Mesothelial cell of epicardium (in vitro differentiated cells): Measurements from ENCODE around the gene CELF2. TPM values are rescaled to one million over a fixed set of nuclear protein-coding genes. Genes with fewer than 3 reads are reported as not detected.

Experiments used
- DNase-seq, 2 experiments: peaks; one replicate each; pipeline ENCODE4 v3.0.0; 2021; ENCODE audit warnings: low spot score in 2 of 2; ENCODE audit not compliant: unreplicated experiment in 2 of 2
- H3K27ac Mint-ChIP-seq: 2 replicates; pipeline ENCODE4 v1.8.0; 2021; ENCODE audit warnings: mixed read lengths
- H3K27me3 Mint-ChIP-seq: 2 replicates; pipeline ENCODE4 v1.8.0; 2021; ENCODE audit warnings: low read depth, mixed read lengths
- H3K36me3 Mint-ChIP-seq: 2 replicates; pipeline ENCODE4 v1.8.0; 2021; ENCODE audit warnings: mixed read lengths
- H3K4me1 Mint-ChIP-seq: 2 replicates; pipeline ENCODE4 v1.8.0; 2021; ENCODE audit warnings: mixed read lengths
- H3K4me3 Mint-ChIP-seq: 2 replicates; pipeline ENCODE4 v1.8.0; 2021; ENCODE audit warnings: mild to moderate bottlenecking, moderate library complexity, mixed read lengths
- H3K9me3 Mint-ChIP-seq: 2 replicates; pipeline ENCODE4 v1.8.0; 2021; ENCODE audit warnings: mixed read lengths
- CTCF ChIP-seq: fragments of 200-600 bp; sonication (generic); IDR thresholded peaks from one replicate; pipeline ENCODE4 v1.5.0; 2021; ENCODE audit warnings: antibody characterized with exemption; ENCODE audit not compliant: unreplicated experiment
- total RNA-seq: library from RNA; stranded (reverse); gene quantifications from 3 replicates; pipeline ENCODE4 v1.2.1, GENCODE V29; 2021

CELF2 gene
- total RNA-seq, 1 donor from 2014 or later, result 24.0 TPM

DNA sequence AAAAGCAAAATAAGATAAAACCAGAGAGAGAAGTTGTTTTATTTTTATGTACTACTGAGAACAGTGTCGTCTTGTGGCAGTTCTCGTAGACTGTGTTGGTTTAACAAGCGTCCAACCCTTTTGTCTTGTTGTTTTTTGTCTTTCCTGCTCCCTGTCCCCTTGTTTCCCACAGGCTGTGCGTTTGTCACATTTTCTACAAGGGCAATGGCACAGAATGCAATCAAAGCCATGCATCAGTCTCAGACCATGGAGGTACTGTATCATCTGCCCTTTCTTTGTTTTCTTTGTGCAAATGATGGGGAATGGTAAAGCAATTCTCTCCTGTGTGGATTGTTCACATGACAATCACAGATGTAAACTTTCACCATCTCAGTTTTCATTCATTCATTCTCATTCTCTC lies 248.8 kb downstream of the CELF2 start:
- H3K27ac Mint-ChIP-seq, result no peak overlapping the region
- peaks cover 47% of the 10 kb centered on the region for H3K27me3 Mint-ChIP-seq
- peaks cover 38% of the 10 kb centered on the region for H3K4me1 Mint-ChIP-seq
- no peak overlapping the region for H3K4me3 Mint-ChIP-seq
- no peaks in the 10 kb centered on the region for H3K36me3 Mint-ChIP-seq
- TF ChIP-seq CTCF, result no peak
- H3K9me3 Mint-ChIP-seq, result no peaks in the 10 kb centered on the region
- no peak for DNase-seq

DNA sequence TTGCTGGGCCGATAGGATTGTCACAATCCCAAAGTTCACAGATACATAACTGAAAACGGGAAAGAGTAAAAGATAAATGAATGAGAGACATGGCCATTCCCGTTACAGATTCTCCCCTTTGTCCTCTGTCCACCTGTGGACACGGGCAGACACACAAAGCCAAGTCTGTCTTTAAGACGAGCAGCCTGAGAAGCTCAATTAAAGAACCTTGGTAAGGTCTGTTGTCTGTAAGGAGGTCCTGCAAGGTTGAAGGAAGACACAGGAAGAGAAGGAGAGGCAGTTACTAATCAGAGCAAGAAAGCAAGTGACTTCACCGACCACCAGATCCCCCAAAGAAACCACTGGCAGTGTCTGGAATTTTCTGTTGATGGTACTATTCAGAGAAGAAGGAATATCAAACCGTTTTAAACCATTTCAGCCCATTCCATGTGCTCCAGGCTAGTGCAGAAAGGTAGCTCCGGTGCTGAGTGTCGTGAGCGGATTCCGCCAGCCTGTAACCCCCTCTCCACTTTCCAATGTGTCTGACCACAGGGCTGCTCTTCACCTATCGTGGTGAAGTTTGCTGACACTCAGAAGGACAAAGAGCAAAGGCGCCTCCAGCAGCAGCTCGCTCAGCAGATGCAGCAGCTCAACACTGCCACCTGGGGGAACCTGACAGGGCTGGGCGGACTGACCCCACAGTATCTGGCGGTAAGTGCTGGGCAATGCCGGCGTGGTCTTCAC lies 252.6 kb downstream of the CELF2 start:
- H3K4me1 Mint-ChIP-seq, result peaks cover 15% of the 10 kb centered on the region
- no peak overlapping the region for H3K27ac Mint-ChIP-seq
- no peaks in the 10 kb centered on the region for H3K36me3 Mint-ChIP-seq
- peaks cover 59% of the 10 kb centered on the region for H3K27me3 Mint-ChIP-seq
- no peaks in the 10 kb centered on the region for H3K9me3 Mint-ChIP-seq
- peak; percentile 87 for TF ChIP-seq CTCF
- DNase-seq, result peak; percentile 66 to 84
- H3K4me3 Mint-ChIP-seq, result no peak overlapping the region

DNA sequence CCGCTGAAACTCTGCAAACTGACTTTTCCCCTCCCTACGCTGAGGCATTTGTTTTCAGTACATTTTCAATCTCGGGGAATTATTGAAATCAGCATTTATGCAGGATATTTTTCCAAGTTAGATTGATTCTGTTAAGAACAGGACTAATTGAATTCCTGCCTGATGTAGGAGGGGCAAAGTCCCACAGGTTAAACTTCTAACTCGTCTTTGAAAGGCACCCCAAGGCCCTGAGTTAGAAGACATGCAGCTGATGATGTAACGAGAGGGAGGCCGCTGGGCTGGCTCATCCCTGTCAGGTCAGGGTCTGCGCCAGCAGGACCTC lies 253.1 kb downstream of the CELF2 start:
- peaks cover 19% of the 10 kb centered on the region for H3K4me1 Mint-ChIP-seq
- no peaks in the 10 kb centered on the region for H3K9me3 Mint-ChIP-seq
- H3K27me3 Mint-ChIP-seq, result peaks cover 58% of the 10 kb centered on the region
- no peak overlapping the region for H3K4me3 Mint-ChIP-seq
- H3K27ac Mint-ChIP-seq, result no peak overlapping the region
- TF ChIP-seq CTCF, result no peak
- H3K36me3 Mint-ChIP-seq, result no peaks in the 10 kb centered on the region
- no peak for DNase-seq

DNA sequence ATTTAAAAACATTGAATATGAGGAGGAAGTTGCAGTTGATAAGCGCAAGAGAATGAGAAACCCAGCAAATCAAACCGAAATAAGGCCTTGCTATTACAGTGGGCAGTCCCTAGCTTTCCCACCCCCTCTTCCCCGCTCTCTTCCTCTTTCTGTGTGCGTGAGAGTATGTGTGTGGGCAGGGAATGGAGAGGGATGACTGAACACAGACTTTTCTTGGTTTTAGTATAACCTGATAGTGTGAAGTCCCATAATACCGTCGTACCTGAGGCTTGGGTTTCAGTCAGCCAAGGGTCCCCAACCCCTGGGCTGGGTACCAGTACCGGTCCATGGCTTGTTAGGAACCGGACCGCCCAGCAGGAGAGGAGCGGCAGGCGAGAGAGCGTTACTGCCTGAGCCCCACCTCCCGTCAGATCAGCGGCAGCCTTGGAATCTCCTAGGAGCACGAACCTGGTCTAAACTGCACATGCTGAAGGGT lies 255.3 kb downstream of the CELF2 start:
- Mint-ChIP-seq H3K27ac (no peak overlapping the region), H3K4me3 (no peak overlapping the region), H3K9me3 (no peaks in the 10 kb centered on the region), H3K4me1 (peaks cover 19% of the 10 kb centered on the region), H3K36me3 (no peaks in the 10 kb centered on the region), H3K27me3 (peaks cover 60% of the 10 kb centered on the region)
- no peak for TF ChIP-seq CTCF
- DNase-seq, result no peak

DNA sequence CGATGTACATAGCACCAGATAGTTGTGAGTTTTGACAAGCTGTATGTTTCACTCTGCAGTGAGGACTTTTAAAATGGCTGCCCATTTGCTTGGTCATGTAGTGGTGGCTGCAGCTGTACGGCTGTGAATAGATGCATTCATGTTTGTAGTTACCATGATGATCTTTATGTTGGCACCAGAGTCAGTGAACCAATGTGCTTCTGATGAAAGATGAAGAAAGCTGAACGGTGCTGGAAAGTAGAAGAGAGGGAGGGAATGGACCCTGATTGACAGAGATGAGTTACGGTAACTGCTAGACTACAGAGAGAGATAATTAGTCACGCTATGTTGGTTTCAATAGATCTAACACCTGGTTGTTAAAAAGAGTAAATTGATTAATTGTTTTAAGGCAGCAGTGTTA lies 256.8 kb downstream of the CELF2 start:
- Mint-ChIP-seq H3K4me3 (no peak overlapping the region), H3K9me3 (no peaks in the 10 kb centered on the region), H3K36me3 (no peaks in the 10 kb centered on the region), H3K27me3 (peaks cover 65% of the 10 kb centered on the region), H3K4me1 (peaks cover 16% of the 10 kb centered on the region), H3K27ac (no peak overlapping the region)
- no peak for DNase-seq
- no peak for TF ChIP-seq CTCF
